Suppressor macrophage treated with lipopolysaccharide for 1 hour (primary cell): ENCODE data around the gene CD160.
"Not testable (repeated sequence)": the region's sequence is repeated elsewhere in the genome, so short reads cannot be mapped to it uniquely, and the experiment has no call there.

Experiments
- DNase-seq, 3 donors: peaks; one replicate each; pipeline ENCODE4 v3.0.0-alpha.2; 2020 to 2022

Gene CD160, protein sequence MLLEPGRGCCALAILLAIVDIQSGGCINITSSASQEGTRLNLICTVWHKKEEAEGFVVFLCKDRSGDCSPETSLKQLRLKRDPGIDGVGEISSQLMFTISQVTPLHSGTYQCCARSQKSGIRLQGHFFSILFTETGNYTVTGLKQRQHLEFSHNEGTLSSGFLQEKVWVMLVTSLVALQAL

GRCh38 chr1:145719230-145720079 lies at the start of gene CD160:
TSS of gene CD160 (plus strand) at chr1:145719499. CDS start at chr1:145728328, 8,829 bp downstream.
- DNase-seq, result no peak

DNA sequence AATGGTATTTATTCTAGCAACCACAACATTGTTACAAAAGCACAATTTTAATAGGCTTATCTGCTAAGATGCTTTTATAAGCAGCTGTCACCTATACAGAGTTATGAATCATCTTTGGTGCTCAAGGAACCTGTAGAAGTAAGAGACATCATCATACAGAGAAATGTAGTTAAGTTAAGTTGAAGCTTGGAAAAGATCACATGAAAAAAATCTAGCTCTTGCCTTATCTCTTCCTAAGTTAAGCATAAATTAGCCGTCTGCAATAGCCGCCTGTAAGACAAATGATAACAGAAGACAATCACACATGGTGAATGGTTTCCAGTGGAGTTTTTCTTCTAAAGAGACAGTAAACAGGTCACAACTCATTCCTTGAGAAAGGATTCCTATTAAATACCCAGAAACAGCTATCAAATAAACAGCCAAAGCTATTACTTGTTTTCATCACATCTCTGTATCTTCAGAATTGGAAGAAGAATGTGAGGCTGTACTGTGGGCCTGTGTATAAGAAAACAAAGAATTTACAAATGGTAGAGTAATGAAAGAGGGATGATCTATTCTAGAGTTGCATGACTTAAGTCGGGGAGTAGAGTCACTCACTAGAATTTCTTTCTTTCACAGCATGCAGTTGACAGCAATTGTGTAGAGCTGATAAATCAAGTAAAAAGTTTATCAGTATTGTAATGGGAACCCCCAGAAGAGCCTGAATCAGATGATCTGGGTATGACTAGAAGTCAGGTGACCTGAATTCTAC lies 48.1 kb upstream of the CD160 start:
- not testable (repeated sequence) for DNase-seq

- not testable (repeated sequence) for DNase-seq
These were observed 46.1 kb upstream of the CD160 start for GRCh38 chr1:145673217-145673616.

DNA sequence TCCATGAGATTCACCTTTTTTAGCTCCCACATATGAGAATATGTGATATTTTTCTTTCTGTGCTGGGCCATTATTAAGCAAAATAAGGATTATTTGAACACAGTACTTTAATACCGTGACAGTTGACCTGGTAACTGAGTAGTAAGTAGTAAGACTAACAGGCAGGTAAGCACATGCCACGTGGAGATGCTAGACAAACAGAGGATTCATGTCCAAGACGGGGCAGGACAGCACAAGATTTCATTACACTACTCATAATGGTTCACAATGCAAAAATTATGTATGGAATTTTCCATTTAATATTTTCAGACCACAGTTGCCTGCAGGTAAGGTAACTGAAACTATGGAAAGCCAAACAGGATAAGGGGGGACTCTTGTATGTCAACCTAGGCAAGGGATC lies 34.4 kb upstream of the CD160 start:
- DNase-seq, result not testable (repeated sequence)

DNA sequence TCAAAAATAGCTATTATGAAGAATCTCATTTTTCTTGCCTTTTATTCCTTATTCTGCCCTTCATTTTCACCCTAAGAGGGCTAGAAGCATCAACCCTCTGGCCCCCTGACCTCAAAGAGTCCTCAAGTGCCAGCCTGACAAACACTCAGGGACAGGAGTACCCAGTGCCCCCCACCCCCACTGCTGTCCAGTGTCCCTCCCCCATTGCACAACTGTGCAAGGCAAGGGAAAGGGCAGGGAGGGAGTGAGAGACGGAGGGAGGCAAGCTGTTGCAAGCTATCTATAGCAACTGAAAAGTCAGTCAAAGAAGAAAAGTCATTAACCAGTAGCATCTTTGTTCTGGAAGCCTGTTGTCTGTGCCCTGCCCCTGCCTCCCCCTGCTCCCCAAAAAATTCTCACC lies 33.2 kb upstream of the CD160 start:
- not testable (repeated sequence) for DNase-seq

DNA sequence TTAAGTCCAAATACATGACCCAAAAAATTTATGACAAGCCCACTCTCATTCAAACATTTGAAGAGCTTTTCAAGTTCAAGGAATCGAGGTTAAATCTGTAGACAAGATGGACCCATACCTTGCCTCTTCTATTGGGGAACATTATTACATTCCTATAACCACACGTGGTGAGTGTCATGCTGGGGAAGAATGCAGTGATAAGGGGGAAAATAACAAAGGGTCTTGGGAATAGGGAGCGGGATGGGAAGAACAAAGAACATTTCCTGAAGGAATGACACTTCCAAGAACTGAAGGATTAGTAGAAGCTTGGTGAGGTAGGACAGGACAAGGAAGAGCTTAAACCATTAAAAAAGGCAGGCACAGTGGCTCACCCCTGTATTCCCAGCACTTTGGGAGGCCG lies 31.0 kb upstream of the CD160 start:
- no peak for DNase-seq

- DNase-seq, result no peak
These were observed 30.4 kb upstream of the CD160 start for GRCh38 chr1:145688924-145689323.

DNA sequence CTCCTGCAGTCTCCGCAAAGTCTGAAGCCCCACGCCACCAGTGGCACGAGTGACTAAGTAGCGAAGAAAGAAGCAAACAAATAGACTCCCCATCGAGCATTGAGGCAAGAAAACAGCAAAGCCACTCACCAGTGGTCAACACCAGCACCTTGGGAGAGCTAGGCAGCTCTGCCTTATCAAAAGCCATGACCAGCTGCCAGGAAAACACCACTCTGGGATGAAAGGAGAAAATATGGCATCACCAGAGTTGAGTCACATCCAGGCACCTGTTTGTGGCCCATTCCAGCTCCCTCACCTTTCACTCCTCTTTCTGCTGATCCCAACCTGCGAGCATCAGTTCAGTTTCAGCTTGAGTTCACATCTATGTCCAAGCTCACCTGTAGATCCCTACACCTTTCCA lies 29.4 kb upstream of the CD160 start:
- DNase-seq, result no peak

GRCh38 chr1:145690587-145691558 lies 28.4 kb upstream of the CD160 start:
- DNase-seq, result peak; percentile 10 to 35 (median 14)

DNA sequence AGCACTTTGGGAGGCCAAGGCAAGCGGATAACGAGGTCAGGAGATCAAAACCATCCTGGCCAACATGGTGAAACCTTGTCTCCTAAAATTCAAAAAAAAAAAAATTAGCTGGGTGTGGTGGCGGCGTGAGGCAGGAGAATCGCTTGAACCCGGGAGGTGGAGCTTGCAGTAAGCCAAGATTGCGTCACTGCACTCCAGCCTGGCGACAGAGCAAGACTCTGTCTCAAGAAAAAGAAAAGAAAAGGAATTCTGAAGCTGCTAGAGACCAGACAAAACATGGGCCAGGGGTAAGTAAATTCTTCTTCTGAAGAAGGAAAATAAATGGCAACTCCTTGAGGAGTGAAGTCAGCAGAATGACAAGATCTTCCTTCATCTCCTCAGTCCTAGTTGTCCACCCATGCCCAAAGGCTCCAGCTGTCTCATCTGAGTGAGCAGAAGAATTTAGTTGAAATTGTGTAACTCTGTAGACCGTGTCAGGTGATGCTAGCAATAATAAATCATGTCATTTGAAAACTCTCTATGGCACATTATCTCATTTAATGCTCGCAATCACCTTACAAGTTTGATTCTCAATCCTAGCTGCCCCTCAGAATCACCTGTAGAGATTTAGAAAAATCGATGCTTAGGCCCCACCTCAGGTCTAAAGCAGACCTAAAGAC lies 26.4 kb upstream of the CD160 start:
- no peak for DNase-seq

- DNase-seq, result peak; percentile 19 to 49 (median 44)
These were observed 23.3 kb upstream of the CD160 start for GRCh38 chr1:145695821-145696629.

GRCh38 chr1:145696630-145696960 lies 22.7 kb upstream of the CD160 start:
- no peak for DNase-seq

- no peak for DNase-seq
These were observed 17.9 kb upstream of the CD160 start for GRCh38 chr1:145701306-145701862.

- DNase-seq, result no peak
These were observed 17.2 kb upstream of the CD160 start for GRCh38 chr1:145702052-145702451.

GRCh38 chr1:145702826-145703225 lies 16.5 kb upstream of the CD160 start:
- DNase-seq, result no peak

DNA sequence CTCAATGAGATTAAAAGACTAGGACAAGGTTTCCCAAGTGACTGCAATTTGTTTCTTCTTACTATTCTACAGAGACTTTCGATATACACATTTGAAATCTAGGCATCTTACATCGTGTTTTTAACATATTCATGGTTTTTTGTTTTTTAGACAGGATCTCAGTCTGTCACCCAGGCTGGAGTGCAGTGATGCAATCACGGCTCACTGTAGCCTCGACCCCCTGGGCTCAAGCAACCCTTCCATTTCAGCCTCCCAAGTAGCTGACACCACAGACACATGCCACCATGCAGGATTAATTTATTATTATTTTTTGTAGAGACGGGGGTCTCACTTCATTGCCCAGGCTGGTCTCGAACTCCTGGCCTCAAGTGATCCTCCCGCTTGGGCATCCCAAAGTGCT lies 13.7 kb upstream of the CD160 start:
- DNase-seq, result no peak

- no peak for DNase-seq
These were observed 13.1 kb upstream of the CD160 start for GRCh38 chr1:145706086-145706664.

GRCh38 chr1:145707183-145707867 lies 12.0 kb upstream of the CD160 start, which contains the start of gene PDZK1:
TSS of gene PDZK1 (minus strand) at chr1:145707368. CDS start at chr1:145688021, 19,347 bp downstream.
- no peak for DNase-seq

GRCh38 chr1:145708063-145708462 lies 11.2 kb upstream of the CD160 start:
- no peak for DNase-seq
